ENCODE measurements around the gene ERICH3.

The ERICH3 gene

GRCh38 chr1:74591949-74592348, 81.6 kb downstream of the ERICH3 start:
- DNase-seq (ENCODE audit: low read depth in 3 of 3): no peak

GRCh38 chr1:74590288-74590687, 83.3 kb downstream of the ERICH3 start:
- DNase-seq (ENCODE audit: low read depth in 3 of 3): no peak

- no peak for DNase-seq (ENCODE audit: low read depth in 3 of 3)
Observed at GRCh38 chr1:74587888-74588287, 85.7 kb downstream of the ERICH3 start.

- DNase-seq (ENCODE audit: low read depth in 3 of 3): no peak
Observed at GRCh38 chr1:74586253-74586897, 87.2 kb downstream of the ERICH3 start.

GRCh38 chr1:74584185-74584584, 89.4 kb downstream of the ERICH3 start:
- no peak for DNase-seq (ENCODE audit: low read depth in 3 of 3)

- no peak for DNase-seq (ENCODE audit: low read depth in 3 of 3)
Observed at GRCh38 chr1:74583397-74583796, 90.2 kb downstream of the ERICH3 start.

GRCh38 chr1:74579425-74579824, 94.2 kb downstream of the ERICH3 start:
- DNase-seq (ENCODE audit: low read depth in 3 of 3): no peak

- no peak for DNase-seq (ENCODE audit: low read depth in 3 of 3)
Observed at GRCh38 chr1:74578101-74578500, 95.5 kb downstream of the ERICH3 start.

- no peak for DNase-seq (ENCODE audit: low read depth in 3 of 3)
Observed at GRCh38 chr1:74571891-74572290, 101.7 kb downstream of the ERICH3 start.

GRCh38 chr1:74571493-74571800, 102.1 kb downstream of the ERICH3 start:
- DNase-seq (ENCODE audit: low read depth in 3 of 3): no peak

- no peak for DNase-seq (ENCODE audit: low read depth in 3 of 3)
Observed at GRCh38 chr1:74570797-74571492, 102.6 kb downstream of the ERICH3 start.

- no peak for DNase-seq (ENCODE audit: low read depth in 3 of 3)
Observed at GRCh38 chr1:74549932-74550331, 123.7 kb downstream of the ERICH3 start.

GRCh38 chr1:74548961-74549750, 124.4 kb downstream of the ERICH3 start:
- DNase-seq (ENCODE audit: low read depth in 3 of 3): no peak

GRCh38 chr1:74545821-74546220, 127.8 kb downstream of the ERICH3 start:
- no peak for DNase-seq (ENCODE audit: low read depth in 3 of 3)

- DNase-seq (ENCODE audit: low read depth in 3 of 3): no peak
Observed at GRCh38 chr1:74534241-74534640, 139.4 kb downstream of the ERICH3 start.

- no peak for DNase-seq (ENCODE audit: low read depth in 3 of 3)
Observed at GRCh38 chr1:74531796-74532195, 141.8 kb downstream of the ERICH3 start.

- DNase-seq (ENCODE audit: low read depth in 3 of 3): no peak
Observed at GRCh38 chr1:74530892-74531291, 142.7 kb downstream of the ERICH3 start.

- no peak for DNase-seq (ENCODE audit: low read depth in 3 of 3)
Observed at GRCh38 chr1:74528123-74528522, 145.5 kb downstream of the ERICH3 start.

- DNase-seq (ENCODE audit: low read depth in 3 of 3): no peak
Observed at GRCh38 chr1:74526708-74527107, 146.9 kb downstream of the ERICH3 start.

- DNase-seq (ENCODE audit: low read depth in 3 of 3): no peak
Observed at GRCh38 chr1:74523873-74524480, 149.6 kb downstream of the ERICH3 start.

GRCh38 chr1:74522148-74522547, 151.4 kb downstream of the ERICH3 start:
- DNase-seq (ENCODE audit: low read depth in 3 of 3): no peak

Measured in stimulated activated CD4-positive, alpha-beta T cell treated with anti-CD3 and anti-CD28 coated beads, TNF-alpha, amount 100 ng/mL, for 48 hours (primary cell).